HG03520 (cell line): ENCODE measurements around the gene SMIM7.

Experiments used
- ATAC-seq: cut with Tn5 transposase; IDR thresholded peaks from one replicate; pipeline ENCODE4 v1.9.1; 2021; ENCODE audit warnings: mild to moderate bottlenecking, moderate library complexity; ENCODE audit not compliant: unreplicated experiment

SMIM7 gene

GRCh38 chr19:16623576-16623975 is 36.4 kb downstream of the SMIM7 start:
- ATAC-seq: no peak

GRCh38 chr19:16623066-16623465 is 36.9 kb downstream of the SMIM7 start:
- ATAC-seq: no peak

- ATAC-seq: no peak
Measured at GRCh38 chr19:16621165-16621800, 38.7 kb downstream of the SMIM7 start.

GRCh38 chr19:16620584-16620983 is 39.4 kb downstream of the SMIM7 start:
- no peak for ATAC-seq

GRCh38 chr19:16620018-16620417 is 39.9 kb downstream of the SMIM7 start:
- ATAC-seq: no peak

- ATAC-seq: no peak
Measured at GRCh38 chr19:16619457-16619856, 40.5 kb downstream of the SMIM7 start.

GRCh38 chr19:16618248-16618647 is 41.7 kb downstream of the SMIM7 start:
- ATAC-seq: no peak

- ATAC-seq: no peak
Measured at GRCh38 chr19:16615808-16616207, 44.1 kb downstream of the SMIM7 start.

GRCh38 chr19:16614941-16615340 is 45.0 kb downstream of the SMIM7 start:
- ATAC-seq: no peak

- no peak for ATAC-seq
Measured at GRCh38 chr19:16613841-16614240, 46.1 kb downstream of the SMIM7 start.

GRCh38 chr19:16612636-16613035 is 47.3 kb downstream of the SMIM7 start:
- ATAC-seq: no peak

- ATAC-seq: no peak
Measured at GRCh38 chr19:16611121-16611520, 48.8 kb downstream of the SMIM7 start.

GRCh38 chr19:16609511-16610200 is 50.3 kb downstream of the SMIM7 start:
- ATAC-seq: no peak

- no peak for ATAC-seq
Measured at GRCh38 chr19:16608290-16608739, 51.6 kb downstream of the SMIM7 start.

- ATAC-seq: no peak
Measured at GRCh38 chr19:16607819-16608218, 52.1 kb downstream of the SMIM7 start.

GRCh38 chr19:16605553-16605994 is 54.4 kb downstream of the SMIM7 start:
- ATAC-seq: no peak

- no peak for ATAC-seq
Measured at GRCh38 chr19:16605115-16605514, 54.8 kb downstream of the SMIM7 start.

- no peak for ATAC-seq
Measured at GRCh38 chr19:16604615-16605014, 55.3 kb downstream of the SMIM7 start.

GRCh38 chr19:16603090-16603489 is 56.9 kb downstream of the SMIM7 start:
- no peak for ATAC-seq

- no peak for ATAC-seq
Measured at GRCh38 chr19:16601378-16602052, 58.4 kb downstream of the SMIM7 start.

GRCh38 chr19:16600824-16601223 is 59.1 kb downstream of the SMIM7 start:
- no peak for ATAC-seq
